Measurements from ENCODE around the gene TMEM178B. TPM values are rescaled to one million over a fixed set of nuclear protein-coding genes. Genes with fewer than 3 reads are reported as not detected.

The TMEM178B gene
- total and polyA plus RNA-seq, 7 donors: 0.13 to 4.8 (median 1.6) TPM

DNA sequence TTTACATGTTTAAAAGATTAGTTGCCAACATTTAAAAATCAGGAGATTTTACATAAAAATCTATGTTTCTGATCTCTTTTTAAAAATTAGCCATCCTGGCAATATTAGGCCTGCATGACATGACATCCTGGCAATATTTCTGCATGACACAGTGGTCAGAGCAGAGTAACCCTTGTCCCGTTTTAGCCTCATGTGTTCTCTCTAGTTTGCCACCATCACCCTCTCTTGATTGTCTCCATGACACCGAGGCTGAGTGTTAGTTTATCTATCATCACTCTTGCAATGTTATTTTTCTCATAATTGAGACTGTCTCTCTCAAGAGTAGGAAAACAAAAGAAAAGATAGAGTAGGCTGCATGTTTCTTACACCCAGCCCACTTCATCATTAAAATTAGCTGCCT lies 287.6 kb downstream of the TMEM178B start:
- Histone ChIP-seq H3K27me3 (ENCODE audit: insufficient read depth in 3 of 3, low read length in 2 of 3) (no peaks in the 10 kb centered on the region), H3K36me3 (ENCODE audit: insufficient read depth in 1 of 2, low read depth in 1 of 2) (no peaks in the 10 kb centered on the region), H3K4me3 (no peak overlapping the region), H3K9me3 (no peaks in the 10 kb centered on the region), H3K27ac (no peak overlapping the region), H3K4me1 (peaks cover 16% of the 10 kb centered on the region)
- TF ChIP-seq, protein P1, sequence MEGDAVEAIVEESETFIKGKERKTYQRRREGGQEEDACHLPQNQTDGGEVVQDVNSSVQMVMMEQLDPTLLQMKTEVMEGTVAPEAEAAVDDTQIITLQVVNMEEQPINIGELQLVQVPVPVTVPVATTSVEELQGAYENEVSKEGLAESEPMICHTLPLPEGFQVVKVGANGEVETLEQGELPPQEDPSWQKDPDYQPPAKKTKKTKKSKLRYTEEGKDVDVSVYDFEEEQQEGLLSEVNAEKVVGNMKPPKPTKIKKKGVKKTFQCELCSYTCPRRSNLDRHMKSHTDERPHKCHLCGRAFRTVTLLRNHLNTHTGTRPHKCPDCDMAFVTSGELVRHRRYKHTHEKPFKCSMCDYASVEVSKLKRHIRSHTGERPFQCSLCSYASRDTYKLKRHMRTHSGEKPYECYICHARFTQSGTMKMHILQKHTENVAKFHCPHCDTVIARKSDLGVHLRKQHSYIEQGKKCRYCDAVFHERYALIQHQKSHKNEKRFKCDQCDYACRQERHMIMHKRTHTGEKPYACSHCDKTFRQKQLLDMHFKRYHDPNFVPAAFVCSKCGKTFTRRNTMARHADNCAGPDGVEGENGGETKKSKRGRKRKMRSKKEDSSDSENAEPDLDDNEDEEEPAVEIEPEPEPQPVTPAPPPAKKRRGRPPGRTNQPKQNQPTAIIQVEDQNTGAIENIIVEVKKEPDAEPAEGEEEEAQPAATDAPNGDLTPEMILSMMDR (IDR thresholded peaks at IDR 0.05): no peak
- no peak for DNase-seq
- intact Hi-C loops (cut with DNase I): no loop called here
- 70 to 77% (median 76%) methylated on average over 2 of the region's 2 CpGs for WGBS, 3 donors
- ATAC-seq: no peak

DNA sequence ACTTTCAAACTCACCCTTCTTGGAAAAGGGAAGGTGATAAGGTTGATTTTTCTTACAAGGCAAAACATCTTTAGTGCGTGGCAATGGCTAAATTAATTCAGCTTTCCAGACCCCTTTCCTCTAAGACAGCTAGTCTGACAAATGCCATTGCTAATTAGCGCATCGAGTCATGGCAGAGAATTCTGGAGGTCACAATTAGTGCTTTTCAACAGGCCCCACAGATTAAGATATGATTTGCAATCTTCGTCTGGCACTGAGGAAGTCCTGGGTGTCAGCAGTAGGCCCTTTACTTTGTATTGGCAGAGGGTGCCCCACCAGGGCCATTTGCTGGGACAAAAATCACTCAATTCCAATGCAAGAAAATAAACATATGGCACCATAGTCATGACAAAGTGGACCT lies 288.1 kb downstream of the TMEM178B start:
- Histone ChIP-seq H3K27ac (no peak overlapping the region), H3K9me3 (no peaks in the 10 kb centered on the region), H3K4me1 (peaks cover 19% of the 10 kb centered on the region), H3K4me3 (no peak overlapping the region), H3K27me3 (ENCODE audit: insufficient read depth in 3 of 3, low read length in 2 of 3) (no peaks in the 10 kb centered on the region), H3K36me3 (ENCODE audit: insufficient read depth in 1 of 2, low read depth in 1 of 2) (no peaks in the 10 kb centered on the region)
- intact Hi-C loops (cut with DNase I): no loop called here
- TF ChIP-seq, protein P1 (IDR thresholded peaks at IDR 0.05): no peak
- WGBS, 3 donors: 73 to 80% (median 74%) methylated on average over 4 of the region's 4 CpGs
- DNase-seq (no peak), ATAC-seq (no peak)

- DNase-seq (peak in 1 of 2 donors; percentile 17), ATAC-seq (peak in 3 of 4 donors; percentile 21 to 47 (median 42))
- Histone ChIP-seq H3K4me3 (no peak overlapping the region), H3K27ac (no peak overlapping the region), H3K4me1 (peaks cover 19% of the 10 kb centered on the region), H3K36me3 (ENCODE audit: insufficient read depth in 1 of 2, low read depth in 1 of 2) (no peaks in the 10 kb centered on the region), H3K27me3 (ENCODE audit: insufficient read depth in 3 of 3, low read length in 2 of 3) (no peaks in the 10 kb centered on the region), H3K9me3 (no peaks in the 10 kb centered on the region)
- TF ChIP-seq, protein P1 (IDR thresholded peaks at IDR 0.05): no peak
- 29 to 33% (median 33%) methylated on average over 13 of the region's 13 CpGs for WGBS, 3 donors
- intact Hi-C loops (cut with DNase I): no loop called here
Observed at GRCh38 chr7:141362580-141363435, 288.9 kb downstream of the TMEM178B start.

GRCh38 chr7:141363748-141364147 lies 289.9 kb downstream of the TMEM178B start:
- intact Hi-C loops (cut with DNase I): no loop called here
- Histone ChIP-seq H3K27ac (no peak overlapping the region), H3K4me1 (peaks cover 19% of the 10 kb centered on the region)

More at GRCh38 chr7:141363748-141364147, 289.9 kb downstream of the TMEM178B start:
- Histone ChIP-seq H3K4me3 (no peak overlapping the region), H3K9me3 (no peaks in the 10 kb centered on the region), H3K36me3 (ENCODE audit: insufficient read depth in 1 of 2, low read depth in 1 of 2) (no peaks in the 10 kb centered on the region), H3K27me3 (ENCODE audit: insufficient read depth in 3 of 3, low read length in 2 of 3) (no peaks in the 10 kb centered on the region)
- WGBS, 3 donors: 97 to 98% (median 98%) methylated on average over 2 of the region's 2 CpGs
- TF ChIP-seq, protein P1 (IDR thresholded peaks at IDR 0.05): no peak
- no peak for DNase-seq
- ATAC-seq: no peak

Measured in psoas muscle (tissue), 8 donors.